PC-3 (cell line): ENCODE results near the gene PCNT. TPM values are rescaled to one million over a fixed set of nuclear protein-coding genes. Genes with fewer than 3 reads are reported as not detected.

ENCODE experiments used
- ATAC-seq: fragments of 200-7000 bp; cut with Tn5 transposase; 2 replicates; pipeline ENCODE4 v1.9.1; 2020; ENCODE audit warnings: mild to moderate bottlenecking, moderate library complexity
- BruUV-seq: library from RNA; stranded (reverse); fragments of 400-500 nt; replicated peaks from 2 replicates; lab custom pipeline; 2021; lab: Mats Ljungman, UMichigan
- CTCF ChIA-PET: fragments of 300-600 bp; sonication (Branson Sonifier 250); formaldehyde crosslinking; loops from one replicate; lab custom pipeline; 2022; ENCODE audit warnings: antibody characterized with exemption; lab: Charles Lee
- POLR2A ChIA-PET: fragments of 300-600 bp; sonication (Branson Sonifier 250); formaldehyde crosslinking; loops from one replicate; lab custom pipeline; 2022; ENCODE audit warnings: antibody characterized with exemption; ENCODE audit not compliant: unreplicated experiment; lab: Charles Lee
- DNase-seq: peaks from one replicate; pipeline ENCODE4 v3.0.0-alpha.2; 2015
- H2AFZ ChIP-seq: fragments of 300-600 bp; sonication (generic); 2 replicates; pipeline ENCODE4 v1.6.0; 2016; ENCODE audit warnings: antibody characterized with exemption, low read length
- H3F3A ChIP-seq: fragments of 300-600 bp; sonication (generic); one replicate; pipeline ENCODE4 v1.6.0; 2017; ENCODE audit warnings: antibody characterized with exemption, low read length, control low read depth, mild to moderate bottlenecking; ENCODE audit not compliant: unreplicated experiment
- H3K27ac ChIP-seq: fragments of 300-600 bp; sonication (generic); 2 replicates; pipeline ENCODE4 v1.5.1; 2016; ENCODE audit warnings: mild to moderate bottlenecking, low read length
- H3K27me3 ChIP-seq: fragments of 300-600 bp; sonication (generic); 2 replicates; pipeline ENCODE4 v1.6.1; 2016; ENCODE audit warnings: low read length, mixed read lengths
- H3K36me3 ChIP-seq: fragments of 300-600 bp; sonication (generic); 2 replicates; pipeline ENCODE4 v1.6.1; 2016; ENCODE audit warnings: low read depth, mixed run types, low read length, mixed read lengths
- H3K4me1 ChIP-seq: fragments of 300-600 bp; sonication (generic); 2 replicates; pipeline ENCODE4 v1.5.1; 2016; ENCODE audit warnings: low read length; ENCODE audit not compliant: insufficient read depth
- H3K4me2 ChIP-seq: fragments of 300-600 bp; sonication (generic); 2 replicates; pipeline ENCODE4 v1.6.0; 2016; ENCODE audit warnings: low read length
- H3K4me3 ChIP-seq: fragments of 300-600 bp; sonication (generic); 2 replicates; pipeline ENCODE4 v1.5.1; 2016; ENCODE audit warnings: mild to moderate bottlenecking, low read length, mixed read lengths
- H3K79me2 ChIP-seq: fragments of 300-600 bp; sonication (generic); 2 replicates; pipeline ENCODE4 v1.6.1; 2017; ENCODE audit warnings: low read length, mixed read lengths
- H3K9ac ChIP-seq: fragments of 300-600 bp; sonication (generic); 2 replicates; pipeline ENCODE4 v1.6.0; 2016; ENCODE audit warnings: mild to moderate bottlenecking, low read length
- H3K9me2 ChIP-seq: fragments of 300-600 bp; sonication (generic); replicated peaks from 2 replicates; pipeline ENCODE4 v1.6.1; 2016; ENCODE audit warnings: mixed run types, low read length, mixed read lengths
- H3K9me3 ChIP-seq: fragments of 300-600 bp; sonication (generic); 2 replicates; pipeline ENCODE4 v1.6.1; 2016; ENCODE audit warnings: low read length, mixed read lengths
- H4K20me1 ChIP-seq: fragments of 300-600 bp; sonication (generic); 2 replicates; pipeline ENCODE4 v1.6.1; 2016; ENCODE audit warnings: low read length, mixed read lengths
- EZH2 ChIP-seq: fragments of 300-600 bp; sonication (generic); IDR thresholded peaks from one replicate; pipeline ENCODE4 v1.6.1; 2017; ENCODE audit warnings: antibody characterized with exemption, mild to moderate bottlenecking, low read length; ENCODE audit not compliant: unreplicated experiment
- EZH2phosphoT487 ChIP-seq: fragments of 300-600 bp; sonication (generic); IDR thresholded peaks from 2 replicates; pipeline ENCODE4 v1.6.1; 2018; ENCODE audit warnings: mild to moderate bottlenecking, antibody characterized with exemption, low read length, borderline replicate concordance
- intact Hi-C: fragments of 100-400 bp; cut with micrococcal nuclease; formaldehyde crosslinking; loops from 2 replicates; pipeline ENCODE4 v1.9.0; 2023
- total RNA-seq: library from RNA; depleted of rRNA; stranded (reverse); fragments of >200 nt; gene quantifications from 2 replicates; pipeline ENCODE4 v1.2.3, GENCODE V29; 2014; rRNA removed
- TF ChIP-seq, protein P1 (sequence below): fragments of 300-600 bp; sonication (generic); conservative IDR thresholded peaks from 2 replicates; pipeline ENCODE4 v1.5.1; 2017; ENCODE audit warnings: antibody characterized with exemption, low read depth, mild to moderate bottlenecking, low read length

The PCNT gene
- total RNA-seq, 1 experiment from 2014 or later = 51.4 TPM

DNA sequence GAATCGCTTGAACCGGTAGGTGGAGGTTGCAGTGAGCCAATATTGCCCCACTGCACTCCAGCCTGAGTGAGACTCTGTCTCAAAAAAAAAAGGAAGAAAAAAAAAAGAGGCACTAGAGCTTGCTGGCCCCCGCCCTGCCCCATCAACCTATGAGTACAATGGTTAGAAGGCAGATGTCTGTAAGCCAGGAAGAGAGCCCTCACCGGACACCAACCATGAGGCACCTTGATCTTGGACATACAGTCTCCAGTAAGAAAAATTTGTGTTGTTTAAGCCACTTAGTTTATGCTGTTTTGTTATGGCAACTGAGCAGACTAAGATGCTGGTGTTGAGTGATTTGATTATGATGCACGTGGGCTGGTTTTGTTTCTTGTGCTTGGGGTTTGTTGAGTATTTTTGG, 168.9 kb downstream of the PCNT start:
- Histone ChIP-seq H2AFZ (no peak overlapping the region), H3K9me2 (no peaks in the 10 kb centered on the region), H3K36me3 (peaks cover 30% of the 10 kb centered on the region), H3K4me1 (peaks cover 3% of the 10 kb centered on the region), H3K27me3 (no peaks in the 10 kb centered on the region), H3K4me2 (no peak overlapping the region), H3K4me3 (no peak overlapping the region), H3K27ac (no peak overlapping the region), H4K20me1 (no peaks in the 10 kb centered on the region), H3F3A (no peaks in the 10 kb centered on the region), H3K9me3 (no peaks in the 10 kb centered on the region), H3K9ac (no peak overlapping the region), H3K79me2 (no peaks in the 10 kb centered on the region)
- intact Hi-C loops = no loop called here
- ChIA-PET POLR2A (no interaction called here), CTCF (no interaction called here)
- TF ChIP-seq, protein P1, sequence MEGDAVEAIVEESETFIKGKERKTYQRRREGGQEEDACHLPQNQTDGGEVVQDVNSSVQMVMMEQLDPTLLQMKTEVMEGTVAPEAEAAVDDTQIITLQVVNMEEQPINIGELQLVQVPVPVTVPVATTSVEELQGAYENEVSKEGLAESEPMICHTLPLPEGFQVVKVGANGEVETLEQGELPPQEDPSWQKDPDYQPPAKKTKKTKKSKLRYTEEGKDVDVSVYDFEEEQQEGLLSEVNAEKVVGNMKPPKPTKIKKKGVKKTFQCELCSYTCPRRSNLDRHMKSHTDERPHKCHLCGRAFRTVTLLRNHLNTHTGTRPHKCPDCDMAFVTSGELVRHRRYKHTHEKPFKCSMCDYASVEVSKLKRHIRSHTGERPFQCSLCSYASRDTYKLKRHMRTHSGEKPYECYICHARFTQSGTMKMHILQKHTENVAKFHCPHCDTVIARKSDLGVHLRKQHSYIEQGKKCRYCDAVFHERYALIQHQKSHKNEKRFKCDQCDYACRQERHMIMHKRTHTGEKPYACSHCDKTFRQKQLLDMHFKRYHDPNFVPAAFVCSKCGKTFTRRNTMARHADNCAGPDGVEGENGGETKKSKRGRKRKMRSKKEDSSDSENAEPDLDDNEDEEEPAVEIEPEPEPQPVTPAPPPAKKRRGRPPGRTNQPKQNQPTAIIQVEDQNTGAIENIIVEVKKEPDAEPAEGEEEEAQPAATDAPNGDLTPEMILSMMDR = no peak
- DNase-seq (no peak), ATAC-seq (no peak)
- BruUV-seq = no TSS peak

DNA sequence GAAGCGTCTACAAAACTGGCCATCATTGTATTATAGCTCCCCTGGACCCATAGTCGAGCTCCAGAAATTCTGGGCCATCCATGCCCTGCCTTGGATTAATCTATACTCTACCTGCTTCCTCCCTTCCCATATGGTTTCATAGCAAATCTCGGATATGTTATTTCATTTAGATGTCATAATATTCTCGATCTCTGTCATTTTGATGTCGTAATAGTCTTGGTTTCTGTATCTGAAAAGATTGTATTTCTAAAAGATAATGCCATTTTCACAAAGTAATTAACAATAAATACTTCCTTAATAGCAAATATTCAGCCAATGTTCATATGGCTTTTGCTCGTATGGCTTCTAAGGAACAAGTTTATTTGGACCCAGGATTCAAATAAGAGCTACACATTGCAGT, 169.9 kb downstream of the PCNT start:
- TF ChIP-seq EZH2phosphoT487 (no peak), EZH2 (no peak)
- TF ChIP-seq, protein P1 = no peak
- Histone ChIP-seq H3K4me1 (peaks cover 13% of the 10 kb centered on the region), H3K27ac (no peak overlapping the region), H3K9ac (no peak overlapping the region), H3K36me3 (peaks cover 33% of the 10 kb centered on the region), H2AFZ (no peak overlapping the region), H3K9me3 (no peaks in the 10 kb centered on the region), H3K4me2 (no peak overlapping the region), H3K9me2 (no peaks in the 10 kb centered on the region), H3F3A (no peaks in the 10 kb centered on the region), H4K20me1 (no peaks in the 10 kb centered on the region), H3K79me2 (no peaks in the 10 kb centered on the region), H3K27me3 (no peaks in the 10 kb centered on the region), H3K4me3 (no peak overlapping the region)
- CTCF ChIA-PET = no interaction called here
- POLR2A ChIA-PET = no interaction called here
- no TSS peak for BruUV-seq
- intact Hi-C loops = no loop called here
- no peak for ATAC-seq
- DNase-seq = no peak

Other genes starting within 250 kb of the PCNT start
- gene COL6A2, start 226.0 kb upstream of the PCNT start, total RNA-seq = 521 and 654 TPM in 2 replicates
- 0.40 and 0.58 TPM in 2 replicates for gene FTCD, start 168.6 kb upstream of the PCNT start, total RNA-seq
- 41.7 and 49.5 TPM in 2 replicates for gene SPATC1L, start 139.7 kb upstream of the PCNT start, total RNA-seq
- gene LSS, start 95.4 kb upstream of the PCNT start, total RNA-seq = 45.7 and 53.9 TPM in 2 replicates
- 105 and 140 TPM in 2 replicates for gene MCM3AP, start 38.5 kb upstream of the PCNT start, total RNA-seq
- gene YBEY, start 37.8 kb upstream of the PCNT start, total RNA-seq = 38.2 and 39.0 TPM in 2 replicates
- 14.6 and 15.3 TPM in 2 replicates for gene C21orf58, start 286 bp upstream of the PCNT start, total RNA-seq
- 23.7 and 33.6 TPM in 2 replicates for gene DIP2A, start 134.7 kb downstream of the PCNT start, total RNA-seq